GM19099 (cell line): ENCODE results near the gene POLL.

Experiments
- POLR2A ChIP-seq: IDR thresholded peaks from 3 replicates; pipeline ENCODE4 v1.6.1; 2011; ENCODE audit warnings: low read depth; ENCODE audit not compliant: insufficient read length; ENCODE audit errors: extremely low read depth

The POLL gene

GRCh38 chr10:101570428-101571270 lies 17.4 kb downstream of the POLL start:
- TF ChIP-seq POLR2A: no peak

GRCh38 chr10:101569622-101570427 lies 18.2 kb downstream of the POLL start:
- TF ChIP-seq POLR2A: no peak

GRCh38 chr10:101569323-101569621 lies 18.8 kb downstream of the POLL start:
- no peak for TF ChIP-seq POLR2A

GRCh38 chr10:101568054-101568745 lies 19.9 kb downstream of the POLL start:
- TF ChIP-seq POLR2A: no peak

GRCh38 chr10:101567165-101568006 lies 20.7 kb downstream of the POLL start:
- no peak for TF ChIP-seq POLR2A

GRCh38 chr10:101566333-101567164 lies 21.5 kb downstream of the POLL start:
- no peak for TF ChIP-seq POLR2A

- TF ChIP-seq POLR2A: no peak
These were observed 22.1 kb downstream of the POLL start for GRCh38 chr10:101565936-101566332.

GRCh38 chr10:101565370-101565900 lies 22.6 kb downstream of the POLL start:
- TF ChIP-seq POLR2A: no peak

GRCh38 chr10:101564490-101564991 lies 23.5 kb downstream of the POLL start:
- TF ChIP-seq POLR2A: no peak

GRCh38 chr10:101563497-101564040 lies 24.5 kb downstream of the POLL start:
- TF ChIP-seq POLR2A: no peak

GRCh38 chr10:101563007-101563406 lies 25.1 kb downstream of the POLL start:
- no peak for TF ChIP-seq POLR2A

- no peak for TF ChIP-seq POLR2A
These were observed 25.8 kb downstream of the POLL start for GRCh38 chr10:101562231-101562630.

- TF ChIP-seq POLR2A: no peak
These were observed 26.8 kb downstream of the POLL start for GRCh38 chr10:101561068-101561915.
